H1 (cell line): ENCODE results near the gene PSME3. TPM values are rescaled to one million over a fixed set of nuclear protein-coding genes. Genes with fewer than 3 reads are reported as not detected.

Source experiments
- BRCA1 ChIP-seq: IDR thresholded peaks from 2 replicates; pipeline ENCODE4 v1.6.1; 2012; ENCODE audit warnings: low read depth, low read length, improper control_type of control experiment
- CHD7 ChIP-seq: fragments of 300-600 bp; sonication (generic); IDR thresholded peaks from 2 replicates; pipeline ENCODE4 v1.7.1; 2012; ENCODE audit warnings: low read length, moderate library complexity, mild to moderate bottlenecking, inconsistent platforms; ENCODE audit not compliant: insufficient replicate concordance
- CTBP2 ChIP-seq: IDR thresholded peaks from 2 replicates; pipeline ENCODE4 v1.7.0; 2011; ENCODE audit warnings: borderline replicate concordance, mild to moderate bottlenecking, moderate library complexity, mixed read lengths, low read length; ENCODE audit not compliant: insufficient read depth, insufficient read length
- JUND ChIP-seq: IDR thresholded peaks from 2 replicates; pipeline ENCODE4 v1.6.1; 2011; ENCODE audit warnings: mild to moderate bottlenecking, improper control_type of control experiment, low read length
- RBBP5 ChIP-seq: IDR thresholded peaks from 2 replicates; pipeline ENCODE4 v1.7.1; 2012; ENCODE audit warnings: low read depth, mild to moderate bottlenecking, inconsistent platforms, low read length, moderate library complexity, borderline replicate concordance
- SP1 ChIP-seq: IDR thresholded peaks from 2 replicates; pipeline ENCODE4 v1.6.1; 2011; ENCODE audit warnings: low read depth, low read length
- SP4 ChIP-seq: IDR thresholded peaks from 2 replicates; pipeline ENCODE4 v1.6.1; 2012; ENCODE audit warnings: low read length, inconsistent platforms
- polyA plus RNA-seq, 7 experiments: library from polyadenylated mRNA; depleted of rRNA in 3 of 7; stranded (reverse) in 5 of 7; unstranded in 2 of 7; fragments of >200 nt in 5 of 7; fragments of 200-250 nt in 2 of 7; gene quantifications; 1 replicate in 5 of 7; 2 replicates in 1 of 7; 4 replicates in 1 of 7; pipeline versions ENCODE4 v1.2.1 to v1.2.3, GENCODE V29; 2011 to 2013; ENCODE audit warnings: missing spikeins in 2 of 7, mixed read lengths in 2 of 7
- total RNA-seq: library from RNA; stranded (reverse); fragmentation: NEBNext Ultra II Directional; extraction: Animal tissue kit (Norgen Biotek cat#: 25700); gene quantifications from 2 replicates; pipeline ENCODE4 v1.2.1, GENCODE V29; 2021

PSME3 gene
- total and polyA plus RNA-seq, 2 of the 8 experiments (the other 6 are each of a cell fraction or from before 2014, with no cell fraction given): 149 to 224 TPM

- TF ChIP-seq CTBP2 (no peak), SP4 (no peak), SP1 (no peak), JUND (no peak), RBBP5 (no peak), CHD7 (no peak), BRCA1 (no peak)
Measured at GRCh38 chr17:42878924-42879595, 45.9 kb downstream of the PSME3 start (continued).
